Neural crest cell (in vitro differentiated cells): ENCODE results near the gene ERGIC3. TPM values are rescaled to one million over a fixed set of nuclear protein-coding genes. Genes with fewer than 3 reads are reported as not detected.
"Not testable (repeated sequence)": the region's sequence is repeated elsewhere in the genome, so short reads cannot be mapped to it uniquely, and the experiment has no call there.

Experiments used
- DNase-seq: peaks from one replicate; pipeline ENCODE4 v3.0.0; 2021; ENCODE audit warnings: low read depth, mixed read lengths, low spot score
- H3K27ac Mint-ChIP-seq: one replicate; pipeline ENCODE4 v1.8.0; 2021; ENCODE audit warnings: mild to moderate bottlenecking, mixed read lengths; ENCODE audit not compliant: unreplicated experiment
- H3K27me3 Mint-ChIP-seq: 2 replicates; pipeline ENCODE4 v1.8.0; 2021; ENCODE audit warnings: low read depth, mild to moderate bottlenecking, mixed read lengths
- H3K36me3 Mint-ChIP-seq: 2 replicates; pipeline ENCODE4 v1.8.0; 2021; ENCODE audit warnings: low read depth, mild to moderate bottlenecking, mixed read lengths
- H3K4me1 Mint-ChIP-seq: 2 replicates; pipeline ENCODE4 v1.8.0; 2021; ENCODE audit warnings: mixed read lengths
- H3K4me3 Mint-ChIP-seq: one replicate; pipeline ENCODE4 v1.8.0; 2021; ENCODE audit warnings: mild to moderate bottlenecking, mixed read lengths
- H3K9me3 Mint-ChIP-seq: 2 replicates; pipeline ENCODE4 v1.8.0; 2021; ENCODE audit warnings: mixed read lengths
- total RNA-seq: library from RNA; stranded (reverse); gene quantifications from 2 replicates; pipeline ENCODE4 v1.2.1, GENCODE V29; 2021
- TF ChIP-seq, protein P1 (sequence below): fragments of 200-600 bp; sonication (generic); conservative IDR thresholded peaks from 2 replicates; pipeline ENCODE4 v1.5.0; 2021; ENCODE audit warnings: antibody characterized with exemption, mild to moderate bottlenecking

Gene ERGIC3
- total RNA-seq, 1 donor from 2014 or later: 267 TPM

- DNase-seq: no peak
- H3K27me3 Mint-ChIP-seq: no peaks in the 10 kb centered on the region
- no peaks in the 10 kb centered on the region for H3K9me3 Mint-ChIP-seq
- H3K27ac Mint-ChIP-seq: no peak overlapping the region
- TF ChIP-seq, protein P1, sequence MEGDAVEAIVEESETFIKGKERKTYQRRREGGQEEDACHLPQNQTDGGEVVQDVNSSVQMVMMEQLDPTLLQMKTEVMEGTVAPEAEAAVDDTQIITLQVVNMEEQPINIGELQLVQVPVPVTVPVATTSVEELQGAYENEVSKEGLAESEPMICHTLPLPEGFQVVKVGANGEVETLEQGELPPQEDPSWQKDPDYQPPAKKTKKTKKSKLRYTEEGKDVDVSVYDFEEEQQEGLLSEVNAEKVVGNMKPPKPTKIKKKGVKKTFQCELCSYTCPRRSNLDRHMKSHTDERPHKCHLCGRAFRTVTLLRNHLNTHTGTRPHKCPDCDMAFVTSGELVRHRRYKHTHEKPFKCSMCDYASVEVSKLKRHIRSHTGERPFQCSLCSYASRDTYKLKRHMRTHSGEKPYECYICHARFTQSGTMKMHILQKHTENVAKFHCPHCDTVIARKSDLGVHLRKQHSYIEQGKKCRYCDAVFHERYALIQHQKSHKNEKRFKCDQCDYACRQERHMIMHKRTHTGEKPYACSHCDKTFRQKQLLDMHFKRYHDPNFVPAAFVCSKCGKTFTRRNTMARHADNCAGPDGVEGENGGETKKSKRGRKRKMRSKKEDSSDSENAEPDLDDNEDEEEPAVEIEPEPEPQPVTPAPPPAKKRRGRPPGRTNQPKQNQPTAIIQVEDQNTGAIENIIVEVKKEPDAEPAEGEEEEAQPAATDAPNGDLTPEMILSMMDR: no peak
- H3K36me3 Mint-ChIP-seq: peaks cover 7% of the 10 kb centered on the region
- no peak overlapping the region for H3K4me3 Mint-ChIP-seq
- H3K4me1 Mint-ChIP-seq: no peaks in the 10 kb centered on the region
Measured at GRCh38 chr20:35514371-35514932, 27.4 kb upstream of the ERGIC3 start.

DNA sequence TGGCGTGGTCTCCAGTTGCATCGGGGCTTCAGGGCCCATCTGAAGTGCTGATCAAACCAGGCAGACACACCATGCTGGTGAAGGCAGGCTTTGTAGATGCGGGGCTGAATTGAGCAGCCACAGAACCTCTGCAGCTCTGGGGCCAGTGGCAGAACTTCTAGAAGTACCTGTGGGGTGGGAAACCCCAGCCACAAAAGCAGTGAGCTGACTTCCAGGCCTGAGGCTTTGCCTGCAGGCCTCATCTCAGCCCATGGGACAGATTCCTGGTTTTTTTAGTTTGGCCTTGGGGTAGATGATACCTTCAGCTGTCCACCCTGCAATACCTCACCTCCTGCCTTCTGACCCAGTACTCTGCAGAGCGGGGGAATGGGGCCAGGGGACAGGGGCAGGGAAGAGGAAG, 26.5 kb upstream of the ERGIC3 start:
- no peak overlapping the region for H3K27ac Mint-ChIP-seq
- H3K36me3 Mint-ChIP-seq: peaks cover 7% of the 10 kb centered on the region
- no peaks in the 10 kb centered on the region for H3K4me1 Mint-ChIP-seq
- TF ChIP-seq, protein P1: no peak
- DNase-seq: no peak
- H3K27me3 Mint-ChIP-seq: no peaks in the 10 kb centered on the region
- no peaks in the 10 kb centered on the region for H3K9me3 Mint-ChIP-seq
- no peak overlapping the region for H3K4me3 Mint-ChIP-seq

DNA sequence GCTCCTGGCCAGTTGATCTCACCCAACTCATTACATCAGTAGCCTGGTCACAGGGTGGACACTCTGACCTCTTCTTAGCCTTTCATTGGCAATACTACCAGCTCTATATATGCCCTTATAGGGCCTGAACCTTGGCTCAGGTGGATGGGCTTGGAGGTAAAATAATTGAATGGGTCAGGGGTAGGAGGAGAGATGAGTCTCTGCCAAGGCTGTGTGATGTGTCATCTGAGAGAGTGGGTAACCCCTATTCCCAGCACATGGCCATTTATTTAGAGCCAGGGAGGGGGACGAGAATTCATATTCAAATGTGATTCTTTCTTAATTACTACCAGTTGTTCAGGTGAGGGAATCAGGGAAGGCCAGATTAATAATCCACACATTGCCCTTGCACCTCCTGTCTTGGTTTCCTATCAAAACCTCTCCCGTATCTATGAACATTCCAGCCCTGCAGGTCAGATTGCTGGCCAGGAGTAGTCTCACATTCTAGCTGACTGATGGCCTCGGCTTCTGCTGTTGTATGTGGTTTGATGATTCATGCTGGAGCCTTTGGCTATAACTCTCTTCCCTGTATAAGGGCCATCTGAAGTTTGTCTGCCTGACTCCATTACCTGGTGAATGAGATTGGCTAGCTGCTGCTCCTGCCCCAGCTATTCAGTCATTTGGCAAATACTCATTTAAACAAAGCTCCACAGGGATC, 25.8 kb upstream of the ERGIC3 start:
- peak overlapping the region; percentile 68 for H3K27ac Mint-ChIP-seq
- no peaks in the 10 kb centered on the region for H3K4me1 Mint-ChIP-seq
- peaks cover 7% of the 10 kb centered on the region for H3K36me3 Mint-ChIP-seq
- peaks cover under 1% of the 10 kb centered on the region for H3K9me3 Mint-ChIP-seq
- TF ChIP-seq, protein P1: no peak
- H3K27me3 Mint-ChIP-seq: no peaks in the 10 kb centered on the region
- DNase-seq: no peak
- H3K4me3 Mint-ChIP-seq: no peak overlapping the region

DNA sequence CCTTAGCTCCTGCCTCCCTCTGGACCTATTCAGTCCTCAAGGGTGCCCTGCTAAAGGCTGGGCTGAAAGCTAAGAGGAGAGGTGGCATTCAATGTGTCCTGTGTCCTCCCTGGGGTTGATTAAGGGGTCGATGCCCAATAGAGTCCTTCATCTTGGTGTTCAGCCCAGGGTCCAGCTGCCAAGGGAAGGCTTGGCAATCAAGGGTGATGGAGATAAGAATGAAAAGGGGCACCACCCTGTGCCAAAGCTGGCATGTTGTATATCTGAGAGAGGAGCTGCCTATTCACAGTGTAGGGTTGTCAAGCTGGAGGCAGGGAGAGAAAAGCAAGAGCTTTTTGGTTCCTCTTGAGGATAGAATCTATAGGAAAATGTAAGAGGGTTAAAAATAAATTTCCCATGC, 24.8 kb upstream of the ERGIC3 start:
- no peaks in the 10 kb centered on the region for H3K4me1 Mint-ChIP-seq
- no peaks in the 10 kb centered on the region for H3K27me3 Mint-ChIP-seq
- peaks cover 3% of the 10 kb centered on the region for H3K9me3 Mint-ChIP-seq
- H3K4me3 Mint-ChIP-seq: no peak overlapping the region
- DNase-seq: no peak
- TF ChIP-seq, protein P1: no peak
- H3K36me3 Mint-ChIP-seq: peaks cover 5% of the 10 kb centered on the region
- no peak overlapping the region for H3K27ac Mint-ChIP-seq

DNA sequence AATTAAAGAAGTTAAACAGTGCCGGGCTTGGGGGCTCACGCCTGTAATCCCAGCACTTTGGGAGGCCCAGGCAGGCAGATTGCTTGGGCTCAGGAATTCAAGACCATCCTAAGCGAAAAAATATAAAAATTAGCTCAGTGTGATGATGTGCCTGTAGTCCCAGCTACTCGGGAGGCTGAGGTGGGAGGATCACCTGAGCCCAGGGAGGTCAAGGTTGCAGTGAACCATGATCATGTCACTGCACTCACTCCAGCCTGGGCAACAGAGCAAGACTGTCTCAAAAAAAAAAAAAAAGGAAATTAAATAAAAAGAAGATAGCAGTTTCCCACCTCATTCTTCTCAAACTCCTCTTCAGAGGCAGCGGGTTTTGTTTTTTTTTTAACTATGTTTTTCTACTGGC, 24.1 kb upstream of the ERGIC3 start:
- H3K4me1 Mint-ChIP-seq, H3K4me3 Mint-ChIP-seq, DNase-seq, H3K36me3 Mint-ChIP-seq, H3K27me3 Mint-ChIP-seq, H3K9me3 Mint-ChIP-seq, H3K27ac Mint-ChIP-seq: not testable (repeated sequence)

GRCh38 chr20:35518955-35519354, 22.9 kb upstream of the ERGIC3 start:
- Mint-ChIP-seq H3K27ac (no peak overlapping the region), H3K9me3 (peaks cover 3% of the 10 kb centered on the region), H3K27me3 (no peaks in the 10 kb centered on the region), H3K36me3 (peaks cover under 1% of the 10 kb centered on the region), H3K4me1 (no peaks in the 10 kb centered on the region), H3K4me3 (no peak overlapping the region)
- no peak for DNase-seq
- TF ChIP-seq, protein P1: no peak
